ENCODE results near the gene PBOV1. TPM values are rescaled to one million over a fixed set of nuclear protein-coding genes. Genes with fewer than 3 reads are reported as not detected.

Gene PBOV1
- total RNA-seq, 1 donor from 2014 or later = not detected

DNA sequence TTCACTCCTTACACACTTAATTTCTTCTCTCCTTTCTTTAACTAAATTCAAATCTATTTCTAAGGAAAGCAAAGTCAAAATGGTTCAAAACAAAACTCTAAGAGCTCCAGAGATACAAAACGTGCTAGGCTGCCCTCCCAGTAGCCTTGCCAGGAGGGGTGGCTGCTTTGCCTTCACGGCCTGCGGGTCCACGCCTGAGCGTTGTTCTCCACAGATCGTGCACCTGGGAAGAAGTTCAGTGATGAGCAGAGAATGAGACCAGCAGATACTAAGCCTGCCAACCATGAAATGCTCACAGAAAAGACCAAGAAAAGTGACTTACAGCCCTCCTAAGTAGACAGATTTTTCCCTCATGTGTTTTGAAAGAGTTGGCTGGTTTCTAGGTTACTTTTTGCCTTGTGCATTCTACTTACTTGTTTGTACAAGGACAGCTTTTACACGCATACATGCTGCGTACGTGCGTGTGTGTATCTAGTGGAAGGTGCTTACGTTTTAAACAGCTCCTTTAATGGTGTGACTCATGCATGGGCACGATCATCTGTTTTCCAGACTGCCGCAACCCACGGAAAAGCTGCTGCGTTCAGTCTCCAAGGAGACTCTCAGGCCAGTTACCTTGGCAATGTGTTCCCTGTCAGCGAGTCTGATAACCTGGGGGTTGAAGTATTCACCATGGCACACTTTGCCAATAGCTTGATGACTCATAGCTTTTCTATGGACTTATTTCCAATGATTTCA lies 32.4 kb upstream of the PBOV1 start:
- no peak for DNase-seq (ENCODE audit: low spot score)
- Mint-ChIP-seq H3K4me3 (ENCODE audit: unreplicated experiment) (no peak overlapping the region), H3K9me3 (ENCODE audit: unreplicated experiment) (no peaks in the 10 kb centered on the region), H3K27ac (ENCODE audit: unreplicated experiment) (no peak overlapping the region), H3K4me1 (ENCODE audit: unreplicated experiment) (peaks cover 6% of the 10 kb centered on the region), H3K36me3 (ENCODE audit: low read depth, unreplicated experiment) (no peaks in the 10 kb centered on the region), H3K27me3 (ENCODE audit: unreplicated experiment) (peaks cover 4% of the 10 kb centered on the region)
- TF ChIP-seq, protein P1, sequence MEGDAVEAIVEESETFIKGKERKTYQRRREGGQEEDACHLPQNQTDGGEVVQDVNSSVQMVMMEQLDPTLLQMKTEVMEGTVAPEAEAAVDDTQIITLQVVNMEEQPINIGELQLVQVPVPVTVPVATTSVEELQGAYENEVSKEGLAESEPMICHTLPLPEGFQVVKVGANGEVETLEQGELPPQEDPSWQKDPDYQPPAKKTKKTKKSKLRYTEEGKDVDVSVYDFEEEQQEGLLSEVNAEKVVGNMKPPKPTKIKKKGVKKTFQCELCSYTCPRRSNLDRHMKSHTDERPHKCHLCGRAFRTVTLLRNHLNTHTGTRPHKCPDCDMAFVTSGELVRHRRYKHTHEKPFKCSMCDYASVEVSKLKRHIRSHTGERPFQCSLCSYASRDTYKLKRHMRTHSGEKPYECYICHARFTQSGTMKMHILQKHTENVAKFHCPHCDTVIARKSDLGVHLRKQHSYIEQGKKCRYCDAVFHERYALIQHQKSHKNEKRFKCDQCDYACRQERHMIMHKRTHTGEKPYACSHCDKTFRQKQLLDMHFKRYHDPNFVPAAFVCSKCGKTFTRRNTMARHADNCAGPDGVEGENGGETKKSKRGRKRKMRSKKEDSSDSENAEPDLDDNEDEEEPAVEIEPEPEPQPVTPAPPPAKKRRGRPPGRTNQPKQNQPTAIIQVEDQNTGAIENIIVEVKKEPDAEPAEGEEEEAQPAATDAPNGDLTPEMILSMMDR (IDR thresholded peaks at IDR 0.05; ENCODE audit: unreplicated experiment) = no peak

DNA sequence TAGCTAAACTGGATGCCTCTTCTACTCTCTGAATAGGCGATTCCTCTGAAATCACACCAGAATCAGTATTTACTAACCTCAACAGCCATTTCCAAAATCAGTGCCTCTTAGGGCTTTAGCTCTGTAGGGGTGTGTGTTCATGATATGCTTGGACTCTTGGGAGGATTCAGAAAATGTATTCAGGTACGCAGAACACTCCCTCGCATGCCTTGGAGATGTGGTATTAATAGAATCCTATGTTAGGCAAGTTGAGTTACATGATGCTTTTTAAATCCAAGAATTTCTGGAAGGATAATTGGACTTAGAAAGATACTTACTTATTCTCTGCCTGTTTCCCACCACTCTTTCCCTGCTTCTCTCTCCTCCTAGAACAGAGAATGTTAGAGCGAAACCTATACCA lies 31.8 kb upstream of the PBOV1 start:
- Mint-ChIP-seq H3K27me3 (ENCODE audit: unreplicated experiment) (peaks cover 4% of the 10 kb centered on the region), H3K4me3 (ENCODE audit: unreplicated experiment) (no peak overlapping the region), H3K27ac (ENCODE audit: unreplicated experiment) (no peak overlapping the region), H3K4me1 (ENCODE audit: unreplicated experiment) (peaks cover 6% of the 10 kb centered on the region), H3K9me3 (ENCODE audit: unreplicated experiment) (no peaks in the 10 kb centered on the region), H3K36me3 (ENCODE audit: low read depth, unreplicated experiment) (no peaks in the 10 kb centered on the region)
- no peak for DNase-seq (ENCODE audit: low spot score)
- TF ChIP-seq, protein P1 (IDR thresholded peaks at IDR 0.05; ENCODE audit: unreplicated experiment) = no peak

DNA sequence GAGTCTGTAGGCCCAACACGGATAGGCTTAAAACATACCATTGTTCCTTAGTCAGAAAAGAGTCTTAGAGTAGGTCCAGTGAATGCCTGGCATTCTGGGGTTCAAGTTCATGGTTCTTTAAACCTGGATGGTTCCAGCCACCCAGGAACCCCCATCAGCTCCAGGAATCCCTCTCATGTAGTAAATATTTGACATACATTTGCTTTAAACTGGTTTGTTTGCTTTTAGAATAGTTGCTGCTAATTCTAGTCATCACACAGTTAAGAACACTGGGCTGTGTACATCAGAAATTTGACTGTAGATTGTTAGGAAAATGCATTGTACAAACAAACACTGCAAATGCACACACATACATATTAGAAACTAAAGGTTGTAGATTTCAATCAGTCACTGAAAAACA lies 30.6 kb upstream of the PBOV1 start:
- Mint-ChIP-seq H3K4me3 (ENCODE audit: unreplicated experiment) (no peak overlapping the region), H3K27ac (ENCODE audit: unreplicated experiment) (no peak overlapping the region), H3K4me1 (ENCODE audit: unreplicated experiment) (peaks cover 6% of the 10 kb centered on the region), H3K36me3 (ENCODE audit: low read depth, unreplicated experiment) (no peaks in the 10 kb centered on the region), H3K9me3 (ENCODE audit: unreplicated experiment) (no peaks in the 10 kb centered on the region), H3K27me3 (ENCODE audit: unreplicated experiment) (peaks cover 4% of the 10 kb centered on the region)
- TF ChIP-seq, protein P1 (IDR thresholded peaks at IDR 0.05; ENCODE audit: unreplicated experiment) = no peak
- DNase-seq (ENCODE audit: low spot score) = no peak

DNA sequence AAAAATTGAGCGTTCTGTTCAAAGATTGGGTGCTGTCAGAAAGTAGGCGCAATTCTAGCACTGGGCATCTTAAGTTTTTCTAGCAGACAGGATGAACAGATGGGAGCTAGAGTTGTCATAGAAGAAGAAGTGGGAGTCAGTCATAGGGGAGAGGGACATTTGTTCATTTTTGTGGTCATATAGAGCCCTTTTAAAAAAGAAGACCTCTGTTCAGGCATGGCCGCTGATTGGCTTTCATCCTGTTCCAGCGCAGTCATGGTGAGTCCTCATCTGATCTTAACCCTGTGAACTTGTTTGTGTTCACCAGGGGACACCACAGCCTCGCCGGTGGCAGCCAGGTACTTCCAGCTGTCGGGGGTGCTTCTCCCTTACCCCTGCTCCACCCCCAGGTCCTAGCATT lies 29.7 kb upstream of the PBOV1 start:
- Mint-ChIP-seq H3K27me3 (ENCODE audit: unreplicated experiment) (peaks cover 4% of the 10 kb centered on the region), H3K4me3 (ENCODE audit: unreplicated experiment) (no peak overlapping the region), H3K9me3 (ENCODE audit: unreplicated experiment) (no peaks in the 10 kb centered on the region), H3K36me3 (ENCODE audit: low read depth, unreplicated experiment) (no peaks in the 10 kb centered on the region), H3K4me1 (ENCODE audit: unreplicated experiment) (peaks cover 6% of the 10 kb centered on the region), H3K27ac (ENCODE audit: unreplicated experiment) (no peak overlapping the region)
- TF ChIP-seq, protein P1 (IDR thresholded peaks at IDR 0.05; ENCODE audit: unreplicated experiment) = no peak
- DNase-seq (ENCODE audit: low spot score) = no peak

DNA sequence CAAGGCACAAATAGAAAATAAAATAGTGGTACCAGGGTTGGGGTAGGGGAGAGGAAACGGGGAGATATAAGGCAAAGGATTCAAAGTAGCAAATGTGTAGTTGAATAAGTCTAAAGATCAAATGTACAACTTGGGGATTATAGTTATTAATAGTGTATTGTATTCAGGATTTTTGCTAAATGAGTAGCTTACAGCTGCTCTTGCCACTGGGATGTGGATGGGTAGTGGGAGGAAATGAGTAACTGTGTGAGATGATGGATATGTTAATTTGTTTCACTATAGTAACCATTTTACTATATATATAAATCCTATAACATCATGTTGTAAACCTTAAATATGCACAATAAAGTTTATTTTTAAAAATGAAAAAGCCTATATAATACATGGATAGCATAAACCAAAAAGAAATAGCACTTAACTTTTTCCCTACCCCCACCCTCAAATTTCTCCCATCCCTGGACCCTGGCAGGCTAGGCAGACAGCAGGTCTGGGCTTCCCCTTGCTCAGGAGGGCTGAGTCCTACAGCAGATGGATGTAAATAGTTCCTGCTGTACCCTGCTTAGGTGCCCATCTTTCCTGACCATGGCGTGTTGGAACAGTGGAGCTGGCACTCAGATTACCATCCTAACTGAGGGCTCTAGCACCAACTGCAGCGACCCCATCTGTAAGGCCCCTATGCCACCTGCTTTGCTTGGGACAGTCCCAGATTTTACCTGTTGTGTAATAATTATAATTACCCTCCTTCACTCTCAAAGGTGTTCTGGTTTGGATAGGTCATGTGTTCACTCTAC lies 28.6 kb upstream of the PBOV1 start:
- H3K36me3 Mint-ChIP-seq (ENCODE audit: low read depth, unreplicated experiment) = no peaks in the 10 kb centered on the region
- DNase-seq (ENCODE audit: low spot score) = no peak
- peaks cover 3% of the 10 kb centered on the region for H3K27me3 Mint-ChIP-seq (ENCODE audit: unreplicated experiment)
- peaks cover 2% of the 10 kb centered on the region for H3K4me1 Mint-ChIP-seq (ENCODE audit: unreplicated experiment)
- TF ChIP-seq, protein P1 (IDR thresholded peaks at IDR 0.05; ENCODE audit: unreplicated experiment) = no peak
- no peak overlapping the region for H3K27ac Mint-ChIP-seq (ENCODE audit: unreplicated experiment)
- H3K4me3 Mint-ChIP-seq (ENCODE audit: unreplicated experiment) = no peak overlapping the region
- H3K9me3 Mint-ChIP-seq (ENCODE audit: unreplicated experiment) = no peaks in the 10 kb centered on the region

All from endothelial cell (in vitro differentiated cells).